Mesodermal cell (in vitro differentiated cells): ENCODE results near the gene PRR22. TPM values are rescaled to one million over a fixed set of nuclear protein-coding genes. Genes with fewer than 3 reads are reported as not detected.
A peak's percentile ranks its signal among the peaks of the same experiment; 100 is the strongest.

ENCODE experiments used
- H3K27ac ChIP-seq: 2 replicates; pipeline ENCODE4 v1.7.0; 2013; ENCODE audit warnings: mild to moderate bottlenecking, low read depth, low read length, moderate library complexity; ENCODE audit not compliant: severe bottlenecking
- H3K36me3 ChIP-seq: 2 replicates; pipeline ENCODE4 v1.7.1; 2013; ENCODE audit warnings: mild to moderate bottlenecking, low read length, moderate library complexity; ENCODE audit not compliant: control insufficient read depth, insufficient read depth
- H3K4me1 ChIP-seq: one replicate; pipeline ENCODE4 v1.7.1; 2013; ENCODE audit warnings: mild to moderate bottlenecking, low read length; ENCODE audit not compliant: insufficient read depth, control insufficient read depth, poor library complexity, severe bottlenecking
- H3K4me3 ChIP-seq: 2 replicates; pipeline ENCODE4 v1.7.0; 2013; ENCODE audit warnings: low read length, control low read depth, mild to moderate bottlenecking; ENCODE audit not compliant: insufficient read depth, poor library complexity, severe bottlenecking; ENCODE audit errors: extremely low read depth
- H3K9me3 ChIP-seq: 2 replicates; pipeline ENCODE4 v1.7.1; 2013; ENCODE audit warnings: mild to moderate bottlenecking, low read length, moderate library complexity; ENCODE audit not compliant: control insufficient read depth
- WGBS, 2 experiments: methylation state at CpG; one replicate each; pipeline ENCODE4 v1.1.5; 2013; ENCODE audit warnings: missing lambda C conversion rate in 2 of 2; ENCODE audit not compliant: insufficient coverage in 2 of 2; 5-methylcytosine and 5-hydroxymethylcytosine counted together
- polyA plus RNA-seq, 2 experiments: library from polyadenylated mRNA; stranded (reverse); fragments of 50-300 nt; gene quantifications; one replicate each; pipeline ENCODE4 v1.2.3, GENCODE V29; 2013

The PRR22 gene
- polyA plus RNA-seq (2013, experiment 1 of 2): 0.96 TPM
- polyA plus RNA-seq (2013, experiment 2 of 2): 0.81 TPM

DNA sequence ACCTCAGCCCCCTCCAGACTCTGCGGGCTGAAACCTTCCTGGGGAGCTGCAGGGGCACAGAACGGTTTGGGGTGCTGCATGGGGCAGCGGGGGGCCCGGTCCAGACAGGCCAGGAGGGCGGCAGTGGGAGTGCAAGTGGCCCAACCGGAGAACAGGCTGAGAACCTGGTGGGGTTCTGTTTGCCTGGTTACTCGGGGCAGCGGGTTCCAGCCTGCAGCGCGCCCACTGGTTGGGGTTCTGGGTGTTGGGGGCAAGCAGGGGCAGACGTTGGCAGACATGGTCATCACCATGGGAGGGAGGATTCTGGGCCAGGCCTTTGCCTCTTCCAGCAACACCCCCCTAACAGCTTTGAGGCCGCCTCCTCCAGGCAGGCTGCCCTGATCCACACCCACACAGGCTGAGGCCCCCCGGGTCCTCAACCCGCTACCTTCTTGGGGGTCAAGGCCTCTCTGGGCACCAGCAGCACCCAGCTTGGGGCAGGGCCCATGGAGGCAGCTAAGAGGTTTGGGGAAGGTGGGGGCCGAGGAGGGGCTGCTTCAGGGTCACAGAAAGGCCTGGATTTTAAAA is at the start of gene PRR22:
TSS of gene PRR22 (minus strand) at position 166 of the 567 bp plus-strand sequence. CDS start at position 80, 86 bp downstream.
- H3K4me3 ChIP-seq: no peak within 1 kb of the TSS
- H3K36me3 ChIP-seq: peaks cover 63% of the 10 kb centered on the region
- no peaks in the 10 kb centered on the region for H3K4me1 ChIP-seq
- 94 to 98% methylated on average over 7 to 9 of the region's 15 CpGs for WGBS, 2 experiments
- no peaks in the 10 kb centered on the region for H3K9me3 ChIP-seq
- H3K27ac ChIP-seq: no peak within 1 kb of the TSS

DNA sequence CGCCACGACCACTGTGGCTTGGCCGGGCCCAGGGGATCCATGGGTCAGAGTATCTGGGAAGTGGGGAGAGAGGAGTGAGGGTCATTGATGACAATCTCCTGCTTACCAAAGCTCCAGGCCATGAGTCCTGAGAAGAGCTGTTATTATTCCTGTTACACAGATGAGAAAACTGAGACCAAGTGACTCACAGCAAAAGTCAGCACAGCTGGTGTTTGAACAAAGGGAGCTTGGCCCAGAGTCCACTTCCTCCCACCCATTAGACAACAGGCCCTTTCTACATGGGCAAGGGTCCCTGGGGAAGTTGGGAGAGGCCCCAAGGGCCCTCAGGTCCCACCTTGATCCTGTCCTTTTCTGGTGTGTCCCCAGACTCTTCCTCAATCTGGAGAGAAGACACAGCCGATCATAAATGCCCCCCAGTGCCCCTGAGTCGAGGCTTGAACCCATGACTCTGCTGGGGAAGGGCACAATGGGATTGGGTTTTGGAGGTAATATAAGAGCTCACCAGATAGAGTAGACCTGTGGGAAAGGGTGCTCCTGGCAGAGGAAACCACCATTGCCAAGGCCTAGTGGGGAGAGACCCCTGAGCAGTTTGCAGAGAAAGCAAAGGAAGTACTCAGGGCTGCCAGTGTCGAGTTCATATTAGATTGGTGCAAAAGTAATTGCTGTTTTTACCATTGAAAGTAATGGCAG is 48.1 kb upstream of the PRR22 start:
- H3K9me3 ChIP-seq: no peaks in the 10 kb centered on the region
- no peaks in the 10 kb centered on the region for H3K36me3 ChIP-seq
- WGBS, 2 experiments: 92 to 100% methylated on average over 3 to 6 of the region's 6 CpGs
- H3K4me3 ChIP-seq: no peak overlapping the region
- H3K27ac ChIP-seq: no peak overlapping the region
- no peaks in the 10 kb centered on the region for H3K4me1 ChIP-seq

- Histone ChIP-seq H3K4me1 (no peaks in the 10 kb centered on the region), H3K9me3 (no peaks in the 10 kb centered on the region), H3K27ac (no peak overlapping the region), H3K4me3 (no peak overlapping the region), H3K36me3 (no peaks in the 10 kb centered on the region)
- 90 to 95% methylated on average over 19 to 21 of the region's 22 CpGs for WGBS, 2 experiments
These were observed 47.5 kb upstream of the PRR22 start for GRCh38 chr19:5832061-5832460.

DNA sequence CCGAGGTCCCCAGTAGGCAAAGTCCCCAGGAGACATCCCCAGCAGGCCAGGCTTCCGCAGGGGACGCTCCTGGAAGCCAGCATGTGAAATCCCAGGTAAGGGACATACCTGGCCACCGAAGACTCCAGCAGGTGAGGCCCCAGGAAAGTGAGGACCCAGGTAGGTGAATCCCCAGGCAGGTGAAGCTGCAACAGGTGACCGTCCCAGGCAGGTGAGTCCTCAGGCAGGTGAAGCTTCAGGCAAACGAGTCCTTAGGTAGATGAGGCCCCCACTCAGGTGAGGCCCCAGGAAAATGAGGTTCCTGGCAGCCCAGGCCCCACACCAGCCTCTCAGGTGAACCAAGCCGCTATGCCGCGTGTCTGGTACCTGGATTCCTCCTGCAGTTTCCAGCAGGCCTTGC is 46.6 kb upstream of the PRR22 start:
- Histone ChIP-seq H3K27ac (no peak overlapping the region), H3K36me3 (no peaks in the 10 kb centered on the region), H3K4me1 (no peaks in the 10 kb centered on the region), H3K9me3 (no peaks in the 10 kb centered on the region), H3K4me3 (no peak overlapping the region)
- 84 to 95% methylated on average over 9 of the region's 9 CpGs for WGBS, 2 experiments

DNA sequence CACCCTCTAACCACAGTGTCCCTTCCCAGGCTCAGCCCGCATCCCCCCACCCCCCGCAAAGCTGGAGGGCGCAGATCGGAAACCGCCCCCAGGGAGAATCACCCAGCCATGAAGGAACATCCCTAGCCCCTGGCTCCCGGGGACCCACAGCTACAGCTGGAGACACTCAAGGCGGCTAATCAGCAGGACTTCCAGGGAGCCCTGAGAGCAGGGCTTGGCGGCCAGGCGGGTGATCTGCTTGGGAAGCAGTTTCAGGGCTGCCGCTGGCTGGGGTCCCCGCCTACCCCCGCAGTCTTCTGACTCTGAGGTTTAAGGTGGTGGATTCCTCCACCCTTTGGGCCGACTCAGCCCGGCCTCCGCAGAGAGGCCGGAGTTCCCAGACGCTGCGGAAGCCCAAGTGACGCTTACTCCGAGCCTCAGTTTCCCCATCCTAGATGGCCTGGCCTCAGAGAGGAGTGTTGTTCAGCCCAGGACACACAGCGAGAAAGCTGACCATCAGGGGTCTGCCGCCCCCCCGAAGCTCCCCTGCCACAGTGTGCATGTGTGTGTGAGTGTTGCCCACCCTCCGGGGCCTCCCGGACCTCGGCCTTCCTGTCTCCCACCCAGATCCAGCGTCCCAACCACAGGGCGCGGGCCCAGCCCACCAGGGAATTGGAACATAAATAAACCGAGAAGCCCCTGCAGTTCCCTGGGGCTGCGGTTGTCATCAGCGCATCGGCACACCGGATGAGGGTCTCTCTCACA is 45.2 kb upstream of the PRR22 start:
- no peaks in the 10 kb centered on the region for H3K4me1 ChIP-seq
- no peak overlapping the region for H3K4me3 ChIP-seq
- no peaks in the 10 kb centered on the region for H3K9me3 ChIP-seq
- no peaks in the 10 kb centered on the region for H3K36me3 ChIP-seq
- WGBS, 2 experiments: 87 to 90% methylated on average over 21 to 26 of the region's 34 CpGs
- peak overlapping the region; percentile 97 for H3K27ac ChIP-seq

DNA sequence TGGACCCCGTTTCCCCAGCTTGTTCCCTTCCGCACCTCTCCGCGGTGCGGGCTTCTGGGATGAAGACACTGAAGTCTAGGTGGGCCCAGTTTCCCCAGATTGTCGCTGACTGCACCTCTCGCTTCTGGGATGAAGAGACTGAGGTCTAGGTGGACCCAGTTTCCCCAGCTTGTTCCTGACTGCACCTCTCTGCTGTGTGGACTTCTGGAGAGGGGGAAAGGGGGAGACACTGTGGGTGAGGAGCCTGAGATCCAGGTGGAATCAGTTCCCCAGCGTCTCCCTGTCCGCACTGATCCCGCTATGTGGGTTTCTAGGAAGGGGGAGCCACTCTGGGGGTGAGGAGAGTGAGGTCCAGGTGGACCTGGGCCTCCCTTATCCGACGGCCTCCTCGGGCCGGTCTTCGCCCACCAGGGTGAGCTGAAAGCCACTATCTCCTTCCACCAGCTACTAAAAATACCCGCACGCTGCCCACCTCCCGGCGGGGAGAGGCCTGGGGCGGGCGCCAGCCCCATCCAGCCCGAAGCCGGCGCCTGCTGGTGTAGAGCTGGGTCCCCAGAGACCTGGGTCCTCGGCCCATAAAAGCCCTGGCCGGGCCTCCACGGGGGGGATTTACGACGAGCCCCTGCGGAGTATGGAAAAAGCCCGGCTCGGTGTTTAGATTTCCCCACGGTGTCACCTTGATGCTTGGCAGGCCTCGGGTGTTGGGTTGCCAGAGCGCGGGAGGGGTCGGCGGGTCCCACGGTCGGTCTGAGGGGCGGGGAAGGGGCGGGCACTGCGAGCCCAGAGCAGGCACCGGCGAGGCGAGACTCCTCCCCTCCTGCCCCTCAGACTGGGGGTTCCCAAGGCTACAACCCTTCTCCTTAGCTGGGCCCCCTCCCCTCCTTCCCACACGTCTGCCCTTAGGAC is 44.4 kb upstream of the PRR22 start:
- Histone ChIP-seq H3K36me3 (no peaks in the 10 kb centered on the region), H3K4me1 (no peaks in the 10 kb centered on the region), H3K27ac (peak overlapping the region; percentile 97), H3K9me3 (no peaks in the 10 kb centered on the region), H3K4me3 (peak overlapping the region; percentile 61)
- WGBS, 2 experiments: 6 to 12% methylated on average over 24 to 37 of the region's 47 CpGs

- H3K4me1 ChIP-seq: no peaks in the 10 kb centered on the region
- H3K9me3 ChIP-seq: no peaks in the 10 kb centered on the region
- peak overlapping the region; percentile 97 for H3K27ac ChIP-seq
- 1% methylated on average over 84 to 89 of the region's 91 CpGs for WGBS, 2 experiments
- no peaks in the 10 kb centered on the region for H3K36me3 ChIP-seq
- H3K4me3 ChIP-seq: peak overlapping the region; percentile 61
These were observed 43.5 kb upstream of the PRR22 start for GRCh38 chr19:5827891-5828660.

- 22 to 33% methylated on average over 20 to 32 of the region's 37 CpGs for whole genome bisulfite sequencing, 2 experiments
- Histone ChIP-seq H3K4me3 (peak overlapping the region; percentile 61), H3K9me3 (no peaks in the 10 kb centered on the region), H3K4me1 (no peaks in the 10 kb centered on the region), H3K27ac (peak overlapping the region; percentile 2), H3K36me3 (no peaks in the 10 kb centered on the region)
These were observed 42.9 kb upstream of the PRR22 start for GRCh38 chr19:5827342-5827890.

GRCh38 chr19:5826531-5827341 is 42.2 kb upstream of the PRR22 start:
- Histone ChIP-seq H3K4me3 (peak overlapping the region; percentile 61), H3K27ac (no peak overlapping the region), H3K9me3 (no peaks in the 10 kb centered on the region), H3K4me1 (no peaks in the 10 kb centered on the region), H3K36me3 (no peaks in the 10 kb centered on the region)
- WGBS, 2 experiments: 41 to 48% methylated on average over 17 of the region's 24 CpGs
